GM19099 (cell line): ENCODE data around the gene MCM3.

Experiments used
- POLR2A ChIP-seq: IDR thresholded peaks from 3 replicates; pipeline ENCODE4 v1.6.1; 2011; ENCODE audit warnings: low read depth; ENCODE audit not compliant: insufficient read length; ENCODE audit errors: extremely low read depth

Gene MCM3

DNA sequence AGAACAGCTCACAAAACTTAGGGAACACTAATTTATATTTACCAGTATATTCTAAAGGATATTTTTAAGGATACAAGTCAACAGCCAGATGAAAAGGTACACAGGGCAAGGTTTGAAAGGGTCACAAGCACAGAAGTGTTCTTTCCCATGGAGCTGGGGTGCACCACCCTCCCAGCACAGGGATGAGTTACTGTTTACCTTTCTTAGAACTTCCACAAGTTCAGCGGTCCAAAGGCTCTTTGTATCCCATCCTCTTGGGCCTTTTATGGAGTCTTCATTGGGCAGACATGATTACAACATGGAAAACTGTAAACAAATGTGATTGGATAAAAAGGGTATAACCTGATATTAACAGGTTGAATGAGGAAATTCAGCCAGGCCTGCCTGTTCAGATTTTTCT is 39.1 kb downstream of the MCM3 start:
- TF ChIP-seq POLR2A, result no peak

DNA sequence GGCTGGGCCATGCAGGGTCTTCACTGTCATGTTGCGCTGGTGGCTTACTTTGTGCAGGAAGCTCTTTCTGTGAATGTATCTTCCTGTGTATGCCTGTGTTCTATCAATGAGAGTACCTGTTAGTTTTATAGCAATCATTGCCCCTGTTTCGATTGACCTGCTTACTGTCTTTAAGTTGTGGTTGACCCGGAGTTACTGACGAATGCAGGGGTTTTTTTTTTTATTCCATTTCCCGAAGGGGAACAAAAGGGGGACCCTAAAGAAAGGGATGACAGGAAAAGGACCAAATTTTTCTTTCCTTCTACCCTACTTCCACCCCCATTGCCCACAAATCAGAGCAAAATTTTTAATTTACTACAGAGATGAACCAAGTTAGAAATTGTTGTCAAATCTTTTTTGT is 40.1 kb downstream of the MCM3 start, which contains the start of gene IL17F:
IL17F (minus strand) TSS at position 101 of the 400 bp plus-strand sequence; CDS start at position 30, 71 bp downstream.
- TF ChIP-seq POLR2A, result no peak

DNA sequence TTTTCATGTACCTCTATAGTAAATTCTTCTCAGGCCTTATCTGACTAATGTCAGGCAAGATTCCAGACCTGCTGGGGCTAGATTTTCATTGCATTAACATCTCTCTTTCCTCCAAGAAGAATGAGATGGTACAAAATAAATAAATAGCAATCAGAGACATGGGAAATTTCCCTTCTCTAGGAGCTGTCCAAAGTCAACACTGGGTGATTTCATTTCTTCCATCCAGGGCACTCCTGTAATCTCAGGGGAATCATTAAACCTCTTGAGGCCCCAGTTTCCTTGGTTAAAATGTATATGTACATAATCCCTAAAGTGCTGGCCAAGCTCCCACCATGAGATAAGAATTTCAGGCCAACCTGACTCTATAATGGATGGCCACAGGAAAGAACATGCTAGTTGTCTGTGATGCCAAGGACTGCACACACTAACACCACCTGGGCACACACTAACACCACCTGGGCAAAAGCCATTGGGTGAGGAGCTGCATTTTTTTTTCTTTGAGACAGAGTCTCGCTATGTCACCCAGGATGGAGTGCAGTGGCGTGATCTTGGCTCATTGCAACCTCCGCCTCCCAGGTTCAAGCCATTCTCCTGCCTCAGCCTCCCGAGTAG is 41.2 kb downstream of the MCM3 start:
- no peak for TF ChIP-seq POLR2A

DNA sequence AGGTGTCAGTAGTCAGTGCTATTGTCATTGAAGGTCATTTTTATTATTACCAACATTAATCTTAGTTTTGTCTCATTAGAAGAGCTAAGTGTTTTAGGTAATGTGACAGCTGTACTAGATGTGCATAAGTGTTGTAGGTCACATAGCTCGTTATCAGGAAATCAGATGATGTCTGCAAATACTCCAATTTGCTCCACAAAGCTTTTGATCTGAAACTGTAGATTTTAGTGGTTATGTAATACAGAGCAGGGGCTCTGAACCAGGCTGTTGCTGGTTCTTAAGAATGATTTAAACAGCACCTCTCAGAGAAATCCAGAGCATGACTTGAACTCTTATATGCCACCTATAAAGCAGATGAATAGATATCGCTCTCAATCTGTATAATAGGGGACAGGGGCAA is 42.7 kb downstream of the MCM3 start:
- no peak for TF ChIP-seq POLR2A

DNA sequence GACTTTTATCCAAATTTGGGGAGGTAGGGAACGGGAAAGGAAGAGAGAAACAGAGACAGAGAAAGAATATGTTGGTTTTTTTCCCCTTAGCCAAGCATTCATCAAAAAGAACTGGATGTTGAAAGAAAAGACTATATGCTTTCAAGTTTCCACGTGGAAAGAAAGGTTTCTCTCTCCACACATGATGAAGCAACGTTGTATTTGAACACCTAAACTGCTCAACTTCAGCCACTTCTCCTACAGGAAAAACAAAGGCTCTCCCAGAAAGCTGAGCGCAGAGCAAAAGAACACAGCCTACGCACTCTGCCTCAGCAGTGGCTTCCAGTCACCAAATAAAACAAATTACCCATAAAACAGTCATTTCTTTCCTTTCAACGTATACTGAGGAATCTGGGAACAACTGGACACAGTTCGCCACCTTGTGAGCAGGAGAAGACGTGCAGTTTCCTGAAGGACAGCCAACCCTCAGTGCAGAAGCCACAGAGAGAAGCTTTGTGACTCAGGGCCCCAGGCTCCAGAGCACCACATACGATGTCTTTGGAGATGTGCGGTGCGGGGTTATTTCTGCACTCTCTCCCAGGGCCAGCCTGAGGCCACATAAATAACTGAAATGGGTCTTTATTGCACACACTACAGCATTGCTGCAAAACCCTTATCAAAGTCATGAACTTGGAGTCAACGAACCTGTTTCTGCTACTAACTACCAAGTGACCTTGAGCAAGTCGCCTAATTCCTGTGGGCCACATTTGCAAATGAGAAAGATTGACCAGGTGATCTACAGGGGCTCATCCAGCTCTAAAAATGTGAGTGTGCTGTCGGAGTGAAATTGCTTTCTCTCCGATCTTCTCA is 50.3 kb downstream of the MCM3 start:
- no peak for TF ChIP-seq POLR2A

DNA sequence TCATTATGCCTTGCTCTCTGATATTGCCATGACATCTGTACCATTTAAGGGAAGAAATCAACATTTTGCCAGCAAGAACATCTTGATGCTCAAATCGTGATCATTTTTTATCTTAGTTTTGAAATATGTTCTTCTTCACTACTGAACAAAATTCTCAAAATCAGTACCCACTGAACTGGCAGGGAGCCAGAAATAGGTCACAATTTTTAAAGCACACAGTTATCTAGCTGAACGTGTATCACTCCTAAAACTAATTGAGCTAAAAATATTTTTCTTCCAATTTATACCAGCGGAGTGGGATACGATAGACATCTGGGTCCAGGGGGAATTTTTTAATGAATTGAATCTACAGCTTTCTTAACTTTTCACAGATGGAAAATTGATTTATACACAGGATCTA is 51.5 kb downstream of the MCM3 start:
- no peak for TF ChIP-seq POLR2A

DNA sequence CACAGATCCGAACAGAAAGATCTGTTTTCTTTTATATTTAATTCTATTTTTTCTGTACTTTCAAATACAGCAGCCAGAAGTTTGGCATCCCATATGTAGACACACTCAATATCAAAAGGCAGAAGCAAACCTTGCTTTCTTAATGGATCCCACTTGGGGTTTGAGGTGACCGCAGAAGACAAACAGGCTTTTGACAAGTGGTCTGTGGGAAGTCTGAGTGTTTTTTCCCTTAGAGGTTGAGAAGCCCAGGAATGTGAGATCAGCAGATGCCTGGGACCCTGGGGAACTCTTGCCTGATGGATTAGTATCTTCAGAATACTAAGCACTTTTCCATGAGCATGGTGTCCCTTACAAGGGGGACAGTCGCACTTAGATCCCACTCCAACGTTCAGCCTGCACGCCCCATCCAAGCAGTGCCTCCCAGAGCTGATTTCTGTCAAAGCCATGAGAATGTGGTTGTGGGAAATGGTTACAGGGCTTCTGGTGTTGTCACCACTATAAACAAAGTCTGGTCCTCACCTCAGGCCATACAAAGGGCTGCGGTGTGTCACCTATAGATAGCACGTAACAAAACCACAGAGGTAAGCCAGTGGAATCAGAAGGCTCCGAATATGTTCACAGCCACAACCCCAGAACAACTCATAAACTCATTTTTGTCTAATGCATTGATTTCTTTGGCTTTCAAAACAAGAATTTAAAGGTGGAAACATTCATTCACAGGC is 53.0 kb downstream of the MCM3 start:
- no peak for TF ChIP-seq POLR2A

DNA sequence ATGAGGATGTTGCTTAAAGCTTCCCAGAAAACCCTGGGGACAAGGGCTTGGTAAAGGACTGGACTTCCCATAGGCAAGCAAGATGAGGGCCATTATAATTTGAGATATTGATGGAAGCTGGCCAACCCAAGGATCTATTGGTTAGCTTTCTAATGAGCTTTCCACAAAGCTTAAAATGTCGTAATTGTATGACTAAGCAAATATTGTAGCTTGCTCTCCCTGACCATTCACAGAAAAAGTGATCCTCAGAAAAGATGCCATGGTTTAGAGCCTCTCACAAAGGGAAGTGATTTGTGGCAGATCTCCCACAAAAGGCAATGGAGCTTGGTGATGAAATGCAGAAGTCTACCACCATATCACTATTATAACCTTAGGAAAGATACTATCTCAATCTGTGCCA is 53.9 kb downstream of the MCM3 start:
- TF ChIP-seq POLR2A, result no peak

DNA sequence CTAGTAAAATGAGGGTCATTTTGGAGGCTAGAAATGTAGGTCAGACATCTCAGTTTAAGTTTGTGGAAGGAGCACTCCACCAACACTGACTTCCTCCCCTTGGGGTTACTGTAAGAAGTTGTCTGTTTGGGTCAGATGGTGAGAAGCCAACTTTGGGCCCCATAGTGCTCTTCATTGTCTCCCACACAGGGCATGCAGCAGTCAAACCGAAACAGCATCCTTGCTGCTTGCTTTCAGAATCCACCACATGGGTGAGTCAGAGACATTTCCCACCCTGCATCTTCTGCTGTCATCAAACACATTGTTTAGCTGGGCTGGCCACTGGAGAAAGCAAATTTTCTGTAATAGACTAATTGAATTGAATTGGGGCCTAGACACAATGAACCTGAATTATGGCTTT is 57.0 kb downstream of the MCM3 start:
- TF ChIP-seq POLR2A, result no peak

DNA sequence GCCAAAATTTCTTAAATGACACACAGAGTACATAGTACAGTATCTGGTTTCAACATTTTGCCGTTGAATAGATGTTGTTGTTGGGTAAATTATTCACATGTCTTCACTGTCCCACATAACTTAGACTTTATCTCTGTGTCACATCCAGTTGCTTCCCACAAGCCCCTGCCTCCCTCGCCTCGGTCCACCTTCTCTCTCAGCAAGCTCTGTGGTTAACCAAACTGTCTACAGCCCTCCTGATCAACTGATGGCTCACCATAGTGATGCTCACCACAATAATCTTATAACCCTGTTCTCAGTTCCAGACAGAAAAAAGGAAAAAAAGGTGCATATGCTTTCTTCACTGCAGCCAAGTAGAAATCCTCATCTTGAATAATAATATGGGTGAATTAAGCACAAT is 63.2 kb downstream of the MCM3 start:
- no peak for TF ChIP-seq POLR2A

DNA sequence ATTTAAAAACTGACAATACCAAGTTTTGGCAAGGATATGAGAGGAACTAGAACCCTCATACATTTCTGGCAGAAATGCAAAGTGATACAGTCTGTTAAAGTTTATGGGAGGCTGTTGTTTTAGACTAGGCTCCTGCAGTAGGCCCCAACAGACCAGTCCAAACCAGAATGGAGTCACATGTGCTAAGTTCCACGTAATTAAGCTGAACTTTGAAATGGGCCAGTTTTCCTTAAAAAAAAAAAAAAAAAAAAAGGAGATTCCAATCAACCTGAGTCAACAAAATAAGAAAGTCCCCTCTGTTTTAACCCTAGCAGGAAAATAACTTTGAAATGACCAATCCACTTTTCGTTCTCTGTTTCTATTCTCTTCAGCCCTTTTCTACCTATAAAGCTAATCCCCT is 66.8 kb downstream of the MCM3 start:
- TF ChIP-seq POLR2A, result no peak

DNA sequence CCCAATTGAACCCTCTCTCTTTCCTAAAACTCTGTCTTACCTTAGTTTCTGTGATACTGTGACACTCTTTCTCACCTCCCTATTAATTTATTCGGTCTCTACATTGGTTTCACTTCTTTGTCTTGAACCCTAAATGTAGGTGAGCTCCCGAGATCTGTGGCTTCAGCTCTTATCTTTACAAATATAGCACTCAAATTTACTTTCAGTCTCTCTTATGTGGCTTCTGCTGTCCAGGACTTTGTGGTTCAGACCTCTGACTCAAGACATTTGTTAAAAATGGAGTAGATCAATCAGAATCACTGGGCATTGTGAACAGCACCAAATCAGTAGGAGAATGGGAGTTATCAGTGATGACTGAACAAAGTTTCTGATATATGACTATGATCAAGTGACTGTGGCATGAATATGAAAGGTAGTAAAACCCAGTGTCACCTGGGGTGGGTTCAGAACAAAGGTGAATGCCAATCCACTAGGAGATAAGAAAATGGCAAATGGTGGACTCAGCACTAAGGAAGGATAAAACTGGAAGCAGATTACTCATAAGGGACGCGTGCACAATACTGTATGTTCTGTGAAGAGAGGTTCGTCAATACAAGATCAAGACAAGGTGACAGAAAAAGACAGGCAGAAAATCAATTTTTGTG is 67.5 kb downstream of the MCM3 start:
- TF ChIP-seq POLR2A, result no peak

DNA sequence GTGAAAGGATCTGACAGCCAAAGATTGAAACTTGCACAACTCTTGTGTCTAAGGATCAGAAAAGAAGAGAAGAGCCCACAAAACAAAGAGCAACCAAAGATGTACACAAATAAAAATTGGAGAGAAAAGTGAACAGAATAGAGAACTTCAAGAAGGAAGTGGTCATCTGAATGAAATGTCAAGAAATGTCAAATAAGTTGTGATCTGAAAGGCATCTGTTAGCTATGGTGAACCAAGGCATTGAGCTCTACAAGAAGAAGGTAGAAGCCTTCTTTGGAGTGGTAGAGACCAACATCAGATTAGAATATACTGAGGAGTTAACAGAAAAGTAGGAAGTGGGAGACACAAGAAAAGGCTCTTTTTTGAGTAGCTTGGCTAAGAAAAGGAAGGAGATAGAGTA is 68.8 kb downstream of the MCM3 start:
- TF ChIP-seq POLR2A, result no peak
